HG02642 (cell line): ENCODE measurements around the gene MAN1A1.
"Not testable (repeated sequence)": the region's sequence is repeated elsewhere in the genome, so short reads cannot be mapped to it uniquely, and the experiment has no call there.

Experiments used
- ATAC-seq: cut with Tn5 transposase; IDR thresholded peaks from one replicate; pipeline ENCODE4 v1.9.1; 2021; ENCODE audit warnings: mild to moderate bottlenecking; ENCODE audit not compliant: unreplicated experiment, poor library complexity

Gene MAN1A1

GRCh38 chr6:119157506-119157815, 192.1 kb downstream of the MAN1A1 start:
- ATAC-seq: no peak

- no peak for ATAC-seq
These were observed 192.6 kb downstream of the MAN1A1 start for GRCh38 chr6:119156757-119157505.

- ATAC-seq: not testable (repeated sequence)
These were observed 193.5 kb downstream of the MAN1A1 start for GRCh38 chr6:119156082-119156481.

GRCh38 chr6:119152187-119152586, 197.4 kb downstream of the MAN1A1 start:
- no peak for ATAC-seq

- ATAC-seq: no peak
These were observed 200.6 kb downstream of the MAN1A1 start for GRCh38 chr6:119148825-119149525.

GRCh38 chr6:119148098-119148824, 201.3 kb downstream of the MAN1A1 start:
- ATAC-seq: no peak

GRCh38 chr6:119147101-119148053, 202.2 kb downstream of the MAN1A1 start:
- ATAC-seq: peak; percentile 97

- no peak for ATAC-seq
These were observed 204.4 kb downstream of the MAN1A1 start for GRCh38 chr6:119145111-119145510.

GRCh38 chr6:119142637-119143036, 206.9 kb downstream of the MAN1A1 start:
- ATAC-seq: no peak

- ATAC-seq: no peak
These were observed 207.5 kb downstream of the MAN1A1 start for GRCh38 chr6:119142041-119142440.

GRCh38 chr6:119140196-119141140, 209.1 kb downstream of the MAN1A1 start:
- ATAC-seq: no peak

GRCh38 chr6:119138906-119139541, 210.5 kb downstream of the MAN1A1 start:
- ATAC-seq: peak; percentile 76

- no peak for ATAC-seq
These were observed 212.1 kb downstream of the MAN1A1 start for GRCh38 chr6:119137194-119138072.

GRCh38 chr6:119134752-119135151, 214.8 kb downstream of the MAN1A1 start:
- ATAC-seq: no peak

- ATAC-seq: no peak
These were observed 216.2 kb downstream of the MAN1A1 start for GRCh38 chr6:119133400-119133799.

- no peak for ATAC-seq
These were observed 217.1 kb downstream of the MAN1A1 start for GRCh38 chr6:119132261-119132981.

- no peak for ATAC-seq
These were observed 219.5 kb downstream of the MAN1A1 start for GRCh38 chr6:119129968-119130484.
